Transverse colon (tissue), 4 donors: ENCODE results near the gene UCK1. TPM values are rescaled to one million over a fixed set of nuclear protein-coding genes. Genes with fewer than 3 reads are reported as not detected.

ENCODE experiments used
- DNase-seq: peaks from one replicate; pipeline ENCODE4 v3.0.0-alpha.2; 2019
- H3K27ac ChIP-seq, 4 donors: fragments of 200-600 bp; sonication (generic); 2 replicates each; pipeline ENCODE4 v1.5.1; 2016 to 2018; ENCODE audit warnings: inconsistent platforms in 4 of 4
- H3K27me3 ChIP-seq: fragments of 200-600 bp; sonication (generic); 2 replicates; pipeline ENCODE4 v1.5.1; 2017; ENCODE audit warnings: inconsistent platforms
- H3K36me3 ChIP-seq, 4 donors: fragments of 200-600 bp; sonication (generic); 2 replicates each; pipeline ENCODE4 v1.5.1; 2017 to 2019; ENCODE audit warnings: inconsistent platforms in 4 of 4
- H3K4me1 ChIP-seq, 4 donors: fragments of 200-600 bp; sonication (generic); 2 replicates each; pipeline ENCODE4 v1.5.1; 2017 to 2020; ENCODE audit warnings: inconsistent platforms in 4 of 4
- H3K4me3 ChIP-seq, 4 donors: fragments of 200-600 bp; sonication (generic); 1 replicate in 1 of 4; 2 replicates in 3 of 4; pipeline versions ENCODE4 v1.5.1 to v1.6.1; 2017 to 2019; ENCODE audit warnings: inconsistent platforms in 4 of 4
- H3K9me3 ChIP-seq, 2 donors: fragments of 200-600 bp; sonication (generic); 2 replicates each; pipeline ENCODE4 v1.5.1; 2017 to 2019; ENCODE audit warnings: inconsistent platforms in 2 of 2
- CTCF ChIP-seq, 5 experiments: fragments of 200-600 bp in 3 of 5; fragments of 450-650 bp in 2 of 5; sonication (generic) in 3 of 5; IDR thresholded peaks; 1 replicate in 2 of 5; 2 replicates in 3 of 5; pipeline ENCODE4 v1.5.1; 2016 to 2017; ENCODE audit warnings: antibody characterized with exemption in 5 of 5, inconsistent platforms in 3 of 5, mild to moderate bottlenecking in 2 of 5, moderate library complexity in 1 of 5
- EP300 ChIP-seq: sonication (generic); formaldehyde crosslinking; IDR thresholded peaks from one replicate; pipeline ENCODE4 v1.6.1; 2017; ENCODE audit warnings: antibody characterized with exemption, low read depth
- POLR2A ChIP-seq: fragments of 450-650 bp; IDR thresholded peaks from one replicate; pipeline ENCODE4 v1.6.1; 2016; ENCODE audit warnings: antibody characterized with exemption, mild to moderate bottlenecking, moderate library complexity
- POLR2AphosphoS5 ChIP-seq, 3 donors: sonication (generic); formaldehyde crosslinking; IDR thresholded peaks; one replicate each; pipeline ENCODE4 v1.6.1; 2016; ENCODE audit warnings: antibody characterized with exemption in 3 of 3
- WGBS, 2 donors: methylation state at CpG; one replicate each; pipeline ENCODE4 v1.1.5; 2018; ENCODE audit warnings: low coverage in 1 of 2; 5-methylcytosine and 5-hydroxymethylcytosine counted together
- in situ Hi-C, 4 donors: fragments of 200-750 bp; cut with MboI; loops; one replicate each; pipeline versions ENCODE4 v1.15.0 to v1.15.1; 2017; ENCODE audit warnings: low sequenced_read_pairs in 3 of 4, low pct_ligation_motif_present in 1 of 4, low pct_unique_long_range_greater_than_20kb in 1 of 4
- intact Hi-C: fragments of 100-400 bp; cut with DNase I; formaldehyde crosslinking; loops from one replicate; pipeline ENCODE4 v1.15.1; 2023; ENCODE audit warnings: low total_unique reads
- total RNA-seq, 4 donors: library from RNA; depleted of rRNA; stranded (reverse); fragments of >200 nt; gene quantifications; one replicate each; pipeline ENCODE4 v1.1.0, GENCODE V29; 2016

UCK1 gene
- total RNA-seq, 4 donors from 2014 or later, result 10.5 to 63.6 (median 35.3) TPM

GRCh38 chr9:131484051-131484445 lies 47.0 kb downstream of the UCK1 start:
- intact Hi-C loops (no loop called here), in situ Hi-C loops (loop anchor here in 3 of 4 donors (10.0 to 25.0 kb wide), 3 partner anchors 119 to 253 kb away; partner anchors contain the start of gene RAPGEF1 (in 1 of the 3))
- Histone ChIP-seq H3K36me3 (peaks cover 0 to 86% (median 29%) of the 10 kb centered on the region in 4 donors), H3K4me1 (no peaks in the 10 kb centered on the region), H3K9me3 (no peaks in the 10 kb centered on the region), H3K27me3 (no peaks in the 10 kb centered on the region), H3K27ac (peak overlapping the region in 2 of 4 donors; percentile 7 to 44), H3K4me3 (no peak overlapping the region)
- TF ChIP-seq EP300 (no peak), POLR2A (no peak), POLR2AphosphoS5 (IDR thresholded peaks at IDR 0.05) (no peak), CTCF (IDR thresholded peaks at IDR 0.05) (no peak)
- 94% methylated on average over 7 of the region's 7 CpGs; no CpG with 5 or more reads in 1 of the 2 donors for WGBS, 2 donors
- no peak for DNase-seq

- in situ Hi-C loops (loop anchor here in 3 of 4 donors (10.0 to 25.0 kb wide), 3 partner anchors 119 to 254 kb away; partner anchors contain the start of gene RAPGEF1 (in 1 of the 3)), intact Hi-C loops (no loop called here)
- no peak overlapping the region for H3K4me3 ChIP-seq
- TF ChIP-seq EP300 (no peak), CTCF (IDR thresholded peaks at IDR 0.05) (no peak), POLR2AphosphoS5 (IDR thresholded peaks at IDR 0.05) (no peak), POLR2A (no peak)
- WGBS, 2 donors, result 84% methylated on average over 9 of the region's 9 CpGs; no CpG with 5 or more reads in 1 of the 2 donors
- peaks cover 0 to 81% (median 28%) of the 10 kb centered on the region in 4 donors for H3K36me3 ChIP-seq
- DNase-seq, result no peak
- H3K27me3 ChIP-seq, result no peaks in the 10 kb centered on the region
- H3K9me3 ChIP-seq, result no peaks in the 10 kb centered on the region
- peak overlapping the region in 2 of 4 donors; percentile 31 to 44 for H3K27ac ChIP-seq
- H3K4me1 ChIP-seq, result no peaks in the 10 kb centered on the region
These were observed 47.6 kb downstream of the UCK1 start for GRCh38 chr9:131483319-131484050.

GRCh38 chr9:131482343-131483006 lies 48.6 kb downstream of the UCK1 start:
- Histone ChIP-seq H3K4me3 (no peak overlapping the region), H3K27ac (peak overlapping the region in 2 of 4 donors; percentile 31 to 44), H3K9me3 (no peaks in the 10 kb centered on the region), H3K27me3 (no peaks in the 10 kb centered on the region), H3K4me1 (no peaks in the 10 kb centered on the region), H3K36me3 (peaks cover 0 to 78% (median 27%) of the 10 kb centered on the region in 4 donors)
- intact Hi-C loops, result no loop called here
- no peak for DNase-seq
- in situ Hi-C loops, result loop anchor here in 3 of 4 donors (10.0 to 25.0 kb wide), 3 partner anchors 118 to 255 kb away; partner anchors contain the start of gene RAPGEF1 (in 1 of the 3)
- no peak for TF ChIP-seq POLR2A
- no peak for TF ChIP-seq POLR2AphosphoS5 (IDR thresholded peaks at IDR 0.05)
- TF ChIP-seq EP300, result no peak
- no peak for TF ChIP-seq CTCF (IDR thresholded peaks at IDR 0.05)
- 91 to 100% methylated on average over 1 to 24 of the region's 24 CpGs for WGBS, 2 donors
